Mucosa of stomach (tissue), 1 donor: Measurements from ENCODE around the gene KRT78.

Experiments used
- H3K27me3 ChIP-seq: one replicate; pipeline ENCODE4 v1.7.0; 2013; ENCODE audit warnings: mild to moderate bottlenecking, low read length; ENCODE audit not compliant: control insufficient read depth, insufficient read depth
- H3K36me3 ChIP-seq: one replicate; pipeline ENCODE4 v1.7.0; 2013; ENCODE audit warnings: low read length; ENCODE audit not compliant: control insufficient read depth, insufficient read depth
- H3K4me1 ChIP-seq: one replicate; pipeline ENCODE4 v1.7.0; 2013; ENCODE audit warnings: mild to moderate bottlenecking, low read length; ENCODE audit not compliant: control insufficient read depth, insufficient read depth
- H3K4me3 ChIP-seq: one replicate; pipeline ENCODE4 v1.7.0; 2013; ENCODE audit warnings: low read length
- H3K9ac ChIP-seq: one replicate; pipeline ENCODE4 v1.7.0; 2013; ENCODE audit warnings: mild to moderate bottlenecking, low read length, moderate library complexity
- H3K9me3 ChIP-seq: one replicate; pipeline ENCODE4 v1.7.0; 2013; ENCODE audit warnings: mild to moderate bottlenecking, low read length, moderate library complexity; ENCODE audit not compliant: control insufficient read depth
- donor health status: Pancreatic carcinoma.

KRT78 gene

GRCh38 chr12:52808573-52809160 lies 40.1 kb downstream of the KRT78 start:
- no peaks in the 10 kb centered on the region for H3K4me1 ChIP-seq

GRCh38 chr12:52807544-52808470 lies 41.0 kb downstream of the KRT78 start:
- no peaks in the 10 kb centered on the region for H3K4me1 ChIP-seq
- H3K9me3 ChIP-seq, result no peaks in the 10 kb centered on the region
- peaks cover 6% of the 10 kb centered on the region for H3K27me3 ChIP-seq
- H3K36me3 ChIP-seq, result no peaks in the 10 kb centered on the region
- no peak overlapping the region for H3K4me3 ChIP-seq
- H3K9ac ChIP-seq, result no peak overlapping the region

More at GRCh38 chr12:52808573-52809160, 40.1 kb downstream of the KRT78 start:
- no peaks in the 10 kb centered on the region for H3K36me3 ChIP-seq
- peaks cover 12% of the 10 kb centered on the region for H3K27me3 ChIP-seq
- no peak overlapping the region for H3K4me3 ChIP-seq
- H3K9ac ChIP-seq, result no peak overlapping the region
- H3K9me3 ChIP-seq, result no peaks in the 10 kb centered on the region

DNA sequence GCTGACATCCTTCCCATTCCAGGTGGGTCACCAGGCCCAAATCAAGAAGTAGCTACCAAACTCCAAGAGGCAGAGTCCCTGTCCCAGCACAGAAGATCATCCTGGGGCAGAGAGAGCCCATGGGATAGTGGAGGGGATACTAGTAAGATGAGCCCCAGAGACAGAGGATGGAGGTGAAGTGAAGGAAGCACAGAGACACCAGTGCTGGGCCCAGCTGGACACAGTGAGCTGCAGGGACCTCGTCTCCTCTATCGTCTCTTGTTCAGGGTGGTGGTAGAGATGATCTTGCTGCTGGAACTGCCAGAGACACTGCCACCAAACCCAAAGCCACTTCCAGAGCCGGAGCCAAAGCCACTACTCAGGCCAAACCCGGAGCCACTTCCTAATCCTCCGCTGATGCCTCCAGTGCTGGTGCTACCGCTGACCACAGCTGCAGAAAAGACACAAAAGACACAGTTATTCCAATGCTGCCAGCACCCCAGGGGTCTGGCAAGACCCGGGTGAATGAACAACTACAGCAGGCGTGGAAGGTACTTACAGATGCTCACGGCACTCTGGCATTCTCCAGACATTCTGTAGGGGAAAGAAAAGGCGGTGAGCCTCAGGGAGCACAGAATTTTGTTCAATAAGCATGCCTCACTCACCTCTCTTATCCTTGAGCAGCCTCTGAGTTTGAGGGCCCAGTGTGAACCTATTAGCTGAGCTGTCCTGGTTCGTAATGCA lies 41.8 kb downstream of the KRT78 start:
- H3K36me3 ChIP-seq, result no peaks in the 10 kb centered on the region
- H3K9ac ChIP-seq, result no peak overlapping the region
- H3K4me1 ChIP-seq, result no peaks in the 10 kb centered on the region
- peaks cover 6% of the 10 kb centered on the region for H3K27me3 ChIP-seq
- H3K9me3 ChIP-seq, result no peaks in the 10 kb centered on the region
- H3K4me3 ChIP-seq, result no peak overlapping the region

DNA sequence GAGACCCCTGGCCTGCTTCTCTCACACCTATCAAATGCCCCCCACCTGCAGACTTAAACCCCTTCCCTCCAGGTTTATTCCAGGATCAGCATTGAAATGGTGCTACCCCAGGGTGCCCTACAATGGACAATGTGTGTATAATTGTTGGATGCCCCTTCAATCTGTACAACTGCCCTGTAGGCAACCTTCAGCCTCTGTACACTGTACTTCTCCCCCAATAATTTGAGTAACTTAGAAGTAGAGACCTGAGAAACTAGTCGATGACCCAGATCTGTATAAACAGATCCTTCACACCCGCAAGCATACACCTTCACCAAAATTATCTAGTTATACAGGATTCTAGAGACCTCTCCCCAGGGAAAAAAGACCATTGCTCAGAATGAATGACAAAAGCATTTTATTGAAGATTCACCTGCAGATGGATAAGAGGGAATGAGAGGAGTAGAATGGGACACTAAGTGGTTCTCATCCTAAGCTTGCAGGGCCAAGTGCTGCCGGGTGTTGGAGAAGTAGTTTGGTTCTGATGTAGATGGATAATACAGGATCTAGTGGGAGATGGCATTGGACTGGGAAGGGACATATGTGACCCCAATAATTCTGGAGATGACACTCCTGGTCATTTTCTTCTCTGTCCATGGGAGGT lies 42.5 kb downstream of the KRT78 start:
- H3K4me1 ChIP-seq, result no peaks in the 10 kb centered on the region
- H3K36me3 ChIP-seq, result no peaks in the 10 kb centered on the region
- H3K4me3 ChIP-seq, result no peak overlapping the region
- peaks cover 6% of the 10 kb centered on the region for H3K27me3 ChIP-seq
- no peaks in the 10 kb centered on the region for H3K9me3 ChIP-seq
- no peak overlapping the region for H3K9ac ChIP-seq

GRCh38 chr12:52805739-52806138 lies 43.1 kb downstream of the KRT78 start:
- Histone ChIP-seq H3K27me3 (peaks cover 6% of the 10 kb centered on the region), H3K36me3 (no peaks in the 10 kb centered on the region), H3K9ac (no peak overlapping the region), H3K9me3 (no peaks in the 10 kb centered on the region), H3K4me1 (peaks cover under 1% of the 10 kb centered on the region), H3K4me3 (no peak overlapping the region)

GRCh38 chr12:52805000-52805399 lies 43.8 kb downstream of the KRT78 start:
- Histone ChIP-seq H3K4me3 (no peak overlapping the region), H3K9me3 (no peaks in the 10 kb centered on the region), H3K36me3 (no peaks in the 10 kb centered on the region), H3K27me3 (peaks cover 6% of the 10 kb centered on the region), H3K9ac (no peak overlapping the region), H3K4me1 (peaks cover 8% of the 10 kb centered on the region)

GRCh38 chr12:52802442-52802841 lies 46.4 kb downstream of the KRT78 start:
- Histone ChIP-seq H3K4me3 (no peak overlapping the region), H3K9me3 (no peaks in the 10 kb centered on the region), H3K36me3 (no peaks in the 10 kb centered on the region), H3K4me1 (peaks cover 11% of the 10 kb centered on the region), H3K9ac (no peak overlapping the region), H3K27me3 (no peaks in the 10 kb centered on the region)

GRCh38 chr12:52801773-52802172 lies 47.0 kb downstream of the KRT78 start:
- Histone ChIP-seq H3K36me3 (no peaks in the 10 kb centered on the region), H3K27me3 (no peaks in the 10 kb centered on the region), H3K9ac (no peak overlapping the region), H3K4me3 (no peak overlapping the region), H3K9me3 (no peaks in the 10 kb centered on the region), H3K4me1 (peaks cover 18% of the 10 kb centered on the region)

GRCh38 chr12:52800259-52800917 lies 48.4 kb downstream of the KRT78 start:
- Histone ChIP-seq H3K9ac (no peak overlapping the region), H3K9me3 (no peaks in the 10 kb centered on the region), H3K4me1 (peaks cover 18% of the 10 kb centered on the region), H3K27me3 (no peaks in the 10 kb centered on the region), H3K36me3 (no peaks in the 10 kb centered on the region), H3K4me3 (no peak overlapping the region)

GRCh38 chr12:52799505-52800211 lies 49.1 kb downstream of the KRT78 start:
- Histone ChIP-seq H3K27me3 (no peaks in the 10 kb centered on the region), H3K4me3 (no peak overlapping the region), H3K9me3 (no peaks in the 10 kb centered on the region), H3K36me3 (no peaks in the 10 kb centered on the region), H3K4me1 (peaks cover 18% of the 10 kb centered on the region), H3K9ac (no peak overlapping the region)
